ENCODE results near the gene FAM241B. TPM values are rescaled to one million over a fixed set of nuclear protein-coding genes. Genes with fewer than 3 reads are reported as not detected.

The FAM241B gene
- 1.0 TPM for total RNA-seq
- polyA plus RNA-seq = 8.3 TPM
- long read RNA-seq, donor 1 = 0 reads
- long read RNA-seq, donor 2 = 0 reads
- long read RNA-seq, donor 3, partial matches to known transcripts = 0 of 1 reads
- long read RNA-seq, donor 3, other reads (novel, unspliced or antisense) = 0 of 1 reads
- long read RNA-seq, donor 4 = 0 reads
- long read RNA-seq, donor 5, partial matches to known transcripts = 0 of 3 reads
- long read RNA-seq, donor 5, other reads (novel, unspliced or antisense) = 0 of 3 reads
- long read RNA-seq, donor 6 = 0 reads
- long read RNA-seq, donor 7, partial matches to known transcripts = 0 of 1 reads
- long read RNA-seq, donor 7, other reads (novel, unspliced or antisense) = 0 of 1 reads
- long read RNA-seq, donor 8, partial matches to known transcripts = 0 of 1 reads
- long read RNA-seq, donor 8, other reads (novel, unspliced or antisense) = 0 of 1 reads
- long read RNA-seq, donor 9 = 0 reads
- long read RNA-seq, donor 10, partial matches to known transcripts = 0 of 2 reads
- long read RNA-seq, donor 10, other reads (novel, unspliced or antisense) = 0 of 2 reads

- peaks cover 0 to 46% of the 10 kb centered on the region in 2 donors for H3K27me3 ChIP-seq (ENCODE audit: control insufficient read depth in 2 of 2, insufficient read depth in 1 of 2, low read length in 1 of 2)
- H3K4me1 ChIP-seq (ENCODE audit: control insufficient read depth in 2 of 2, insufficient read depth in 2 of 2, low read length in 2 of 2) = peaks cover 2 to 4% of the 10 kb centered on the region in 2 donors
- H3K4me3 ChIP-seq (ENCODE audit: low read length in 2 of 2) = peak within 1 kb of the TSS in 1 of 2 donors; percentile 62
- 5% methylated on average over 72 of the region's 72 CpGs for WGBS
- no peaks in the 10 kb centered on the region for H3K36me3 ChIP-seq (ENCODE audit: control insufficient read depth in 2 of 2, insufficient read depth in 2 of 2, low read length in 1 of 2)
- DNase-seq (ENCODE audit: low read depth in 6 of 9, low spot score in 9 of 9) = peak in 8 of 9 donors; percentile 19 to 72 (median 46)
- peaks cover 0 to 3% of the 10 kb centered on the region in 2 donors for H3K9me3 ChIP-seq (ENCODE audit: control insufficient read depth in 2 of 2, insufficient read depth in 1 of 2, low read length in 1 of 2)
- H3K27ac ChIP-seq (ENCODE audit: low read depth in 1 of 2, low read length in 1 of 2) = peak within 1 kb of the TSS in 1 of 2 donors; percentile 9
Measured at GRCh38 chr10:69629897-69630650, at the start of gene FAM241B. Gene FAM241B (plus strand): TSS chr10:69630247. CDS start chr10:69631744, 1,497 bp downstream.

- no peak overlapping the region for H3K27ac ChIP-seq (ENCODE audit: low read depth in 1 of 2, low read length in 1 of 2)
- 76% methylated on average over 5 of the region's 5 CpGs for WGBS
- H3K36me3 ChIP-seq (ENCODE audit: control insufficient read depth in 2 of 2, insufficient read depth in 2 of 2, low read length in 1 of 2) = no peaks in the 10 kb centered on the region
- H3K4me1 ChIP-seq (ENCODE audit: control insufficient read depth in 2 of 2, insufficient read depth in 2 of 2, low read length in 2 of 2) = no peaks in the 10 kb centered on the region
- peaks cover 49 to 63% of the 10 kb centered on the region in 2 donors for H3K27me3 ChIP-seq (ENCODE audit: control insufficient read depth in 2 of 2, insufficient read depth in 1 of 2, low read length in 1 of 2)
- no peak for DNase-seq (ENCODE audit: low read depth in 6 of 9, low spot score in 9 of 9)
- no peak overlapping the region for H3K4me3 ChIP-seq (ENCODE audit: low read length in 2 of 2)
- no peaks in the 10 kb centered on the region for H3K9me3 ChIP-seq (ENCODE audit: control insufficient read depth in 2 of 2, insufficient read depth in 1 of 2, low read length in 1 of 2)
Measured at GRCh38 chr10:69580435-69580834, 49.6 kb upstream of the FAM241B start.

DNA sequence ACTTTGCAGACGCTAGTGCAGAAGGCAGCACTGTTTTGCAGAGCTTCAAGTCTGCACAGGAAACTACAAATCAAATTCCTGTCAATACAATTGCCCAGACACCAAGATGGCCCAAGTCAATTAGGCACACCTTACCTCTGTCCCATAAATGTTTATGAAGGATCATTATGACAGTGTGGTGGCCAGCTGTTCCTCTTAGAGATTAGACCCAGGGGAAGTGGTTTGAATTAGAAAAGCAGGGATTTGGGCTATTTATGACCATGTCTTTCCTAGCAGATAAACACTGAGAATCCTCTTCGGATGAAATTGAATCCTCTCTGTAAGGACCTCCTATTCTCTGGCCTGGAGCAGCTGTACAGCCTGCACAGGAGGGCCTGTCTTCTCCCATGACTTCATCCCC lies 46.9 kb upstream of the FAM241B start:
- Histone ChIP-seq H3K4me3 (ENCODE audit: low read length in 2 of 2) (no peak overlapping the region), H3K4me1 (ENCODE audit: control insufficient read depth in 2 of 2, insufficient read depth in 2 of 2, low read length in 2 of 2) (no peaks in the 10 kb centered on the region), H3K27ac (ENCODE audit: low read depth in 1 of 2, low read length in 1 of 2) (no peak overlapping the region), H3K36me3 (ENCODE audit: control insufficient read depth in 2 of 2, insufficient read depth in 2 of 2, low read length in 1 of 2) (no peaks in the 10 kb centered on the region), H3K27me3 (ENCODE audit: control insufficient read depth in 2 of 2, insufficient read depth in 1 of 2, low read length in 1 of 2) (peaks cover 22 to 36% of the 10 kb centered on the region in 2 donors), H3K9me3 (ENCODE audit: control insufficient read depth in 2 of 2, insufficient read depth in 1 of 2, low read length in 1 of 2) (no peaks in the 10 kb centered on the region)
- 74% methylated on average over 2 of the region's 2 CpGs for WGBS
- DNase-seq (ENCODE audit: low read depth in 6 of 9, low spot score in 9 of 9) = no peak

GRCh38 chr10:69584624-69585023 lies 45.4 kb upstream of the FAM241B start:
- H3K27me3 ChIP-seq (ENCODE audit: control insufficient read depth in 2 of 2, insufficient read depth in 1 of 2, low read length in 1 of 2) = peaks cover 7 to 21% of the 10 kb centered on the region in 2 donors
- H3K4me1 ChIP-seq (ENCODE audit: control insufficient read depth in 2 of 2, insufficient read depth in 2 of 2, low read length in 2 of 2) = no peaks in the 10 kb centered on the region
- no peak for DNase-seq (ENCODE audit: low read depth in 6 of 9, low spot score in 9 of 9)
- H3K27ac ChIP-seq (ENCODE audit: low read depth in 1 of 2, low read length in 1 of 2) = no peak overlapping the region
- WGBS = 96% methylated on average over 3 of the region's 3 CpGs
- no peaks in the 10 kb centered on the region for H3K9me3 ChIP-seq (ENCODE audit: control insufficient read depth in 2 of 2, insufficient read depth in 1 of 2, low read length in 1 of 2)
- H3K36me3 ChIP-seq (ENCODE audit: control insufficient read depth in 2 of 2, insufficient read depth in 2 of 2, low read length in 1 of 2) = no peaks in the 10 kb centered on the region
- no peak overlapping the region for H3K4me3 ChIP-seq (ENCODE audit: low read length in 2 of 2)

DNA sequence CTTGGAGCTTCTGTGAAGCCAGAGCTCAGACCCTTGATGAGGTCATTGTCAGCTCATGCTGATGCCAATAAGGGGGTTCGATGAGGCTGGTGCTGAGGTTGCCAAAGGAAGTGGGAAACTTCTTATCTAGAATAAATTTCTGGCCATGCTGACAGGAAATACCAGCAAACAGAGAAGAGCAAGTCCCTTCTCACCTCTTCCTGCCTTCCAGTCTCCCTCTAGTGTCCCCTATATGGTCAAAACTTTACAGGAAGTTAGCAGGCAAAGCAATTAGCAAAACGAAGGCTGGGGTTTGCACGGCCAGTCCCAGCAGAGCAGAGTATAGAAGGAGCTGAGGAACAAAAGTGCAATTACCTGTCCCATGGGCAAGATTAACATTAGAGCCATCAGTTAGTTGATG lies 41.7 kb upstream of the FAM241B start:
- 12% methylated on average over 3 of the region's 3 CpGs for WGBS
- no peak overlapping the region for H3K4me3 ChIP-seq (ENCODE audit: low read length in 2 of 2)
- H3K4me1 ChIP-seq (ENCODE audit: control insufficient read depth in 2 of 2, insufficient read depth in 2 of 2, low read length in 2 of 2) = no peaks in the 10 kb centered on the region
- H3K9me3 ChIP-seq (ENCODE audit: control insufficient read depth in 2 of 2, insufficient read depth in 1 of 2, low read length in 1 of 2) = no peaks in the 10 kb centered on the region
- H3K27me3 ChIP-seq (ENCODE audit: control insufficient read depth in 2 of 2, insufficient read depth in 1 of 2, low read length in 1 of 2) = peaks cover 0 to 2% of the 10 kb centered on the region in 2 donors
- H3K27ac ChIP-seq (ENCODE audit: low read depth in 1 of 2, low read length in 1 of 2) = no peak overlapping the region
- no peak for DNase-seq (ENCODE audit: low read depth in 6 of 9, low spot score in 9 of 9)
- no peaks in the 10 kb centered on the region for H3K36me3 ChIP-seq (ENCODE audit: control insufficient read depth in 2 of 2, insufficient read depth in 2 of 2, low read length in 1 of 2)

- 87% methylated on average over 5 of the region's 5 CpGs for WGBS
- no peaks in the 10 kb centered on the region for H3K9me3 ChIP-seq (ENCODE audit: control insufficient read depth in 2 of 2, insufficient read depth in 1 of 2, low read length in 1 of 2)
- H3K4me1 ChIP-seq (ENCODE audit: control insufficient read depth in 2 of 2, insufficient read depth in 2 of 2, low read length in 2 of 2) = no peaks in the 10 kb centered on the region
- no peak for DNase-seq (ENCODE audit: low read depth in 6 of 9, low spot score in 9 of 9)
- H3K27me3 ChIP-seq (ENCODE audit: control insufficient read depth in 2 of 2, insufficient read depth in 1 of 2, low read length in 1 of 2) = peaks cover 0 to 7% of the 10 kb centered on the region in 2 donors
- H3K27ac ChIP-seq (ENCODE audit: low read depth in 1 of 2, low read length in 1 of 2) = no peak overlapping the region
- H3K36me3 ChIP-seq (ENCODE audit: control insufficient read depth in 2 of 2, insufficient read depth in 2 of 2, low read length in 1 of 2) = no peaks in the 10 kb centered on the region
- no peak overlapping the region for H3K4me3 ChIP-seq (ENCODE audit: low read length in 2 of 2)
Measured at GRCh38 chr10:69600761-69601330, 29.2 kb upstream of the FAM241B start.

DNA sequence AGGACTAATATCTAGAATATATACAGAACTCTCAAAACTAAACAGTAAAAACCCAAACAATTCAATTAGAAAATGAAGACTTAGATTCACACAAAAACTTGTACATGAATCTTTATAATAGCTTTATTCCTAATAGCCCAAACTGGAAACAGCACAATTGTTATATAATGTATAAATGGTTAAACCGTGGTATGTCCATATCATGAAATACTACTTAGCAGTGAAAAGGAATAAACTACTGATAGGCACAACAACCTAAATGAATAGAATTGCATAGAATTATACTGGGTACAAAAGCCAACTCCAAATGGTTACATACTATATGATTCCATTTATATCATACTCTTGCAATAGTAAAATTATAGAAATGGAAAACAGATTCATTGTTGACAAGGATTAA lies 21.0 kb upstream of the FAM241B start:
- WGBS = 42% methylated on average over 1 of the region's 1 CpG
- DNase-seq (ENCODE audit: low read depth in 6 of 9, low spot score in 9 of 9) = no peak
- Histone ChIP-seq H3K4me1 (ENCODE audit: control insufficient read depth in 2 of 2, insufficient read depth in 2 of 2, low read length in 2 of 2) (no peaks in the 10 kb centered on the region), H3K27me3 (ENCODE audit: control insufficient read depth in 2 of 2, insufficient read depth in 1 of 2, low read length in 1 of 2) (no peaks in the 10 kb centered on the region), H3K36me3 (ENCODE audit: control insufficient read depth in 2 of 2, insufficient read depth in 2 of 2, low read length in 1 of 2) (no peaks in the 10 kb centered on the region), H3K27ac (ENCODE audit: low read depth in 1 of 2, low read length in 1 of 2) (no peak overlapping the region), H3K9me3 (ENCODE audit: control insufficient read depth in 2 of 2, insufficient read depth in 1 of 2, low read length in 1 of 2) (no peaks in the 10 kb centered on the region), H3K4me3 (ENCODE audit: low read length in 2 of 2) (no peak overlapping the region)

DNA sequence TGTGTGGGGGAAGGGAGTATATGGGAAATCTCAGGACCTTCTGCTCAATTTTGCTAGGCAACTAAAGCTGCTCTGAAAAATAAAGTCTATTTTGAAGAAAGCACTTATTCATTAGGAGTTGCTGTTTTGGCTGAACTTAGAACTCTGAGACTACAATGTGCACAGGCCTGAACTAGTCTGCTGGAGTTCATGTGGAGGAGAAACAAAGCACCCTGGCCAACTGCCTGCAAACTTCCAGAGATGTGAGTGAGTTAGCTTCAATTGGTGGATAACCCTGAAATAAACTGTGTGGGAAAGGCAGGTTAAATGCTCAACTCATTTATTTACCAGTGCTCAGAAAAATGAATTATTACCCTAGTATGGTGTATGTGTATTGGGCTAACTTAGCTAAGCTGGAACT lies 17.3 kb upstream of the FAM241B start:
- Histone ChIP-seq H3K27me3 (ENCODE audit: control insufficient read depth in 2 of 2, insufficient read depth in 1 of 2, low read length in 1 of 2) (peaks cover 0 to 2% of the 10 kb centered on the region in 2 donors), H3K36me3 (ENCODE audit: control insufficient read depth in 2 of 2, insufficient read depth in 2 of 2, low read length in 1 of 2) (no peaks in the 10 kb centered on the region), H3K9me3 (ENCODE audit: control insufficient read depth in 2 of 2, insufficient read depth in 1 of 2, low read length in 1 of 2) (no peaks in the 10 kb centered on the region), H3K4me1 (ENCODE audit: control insufficient read depth in 2 of 2, insufficient read depth in 2 of 2, low read length in 2 of 2) (no peaks in the 10 kb centered on the region), H3K27ac (ENCODE audit: low read depth in 1 of 2, low read length in 1 of 2) (no peak overlapping the region), H3K4me3 (ENCODE audit: low read length in 2 of 2) (no peak overlapping the region)
- no peak for DNase-seq (ENCODE audit: low read depth in 6 of 9, low spot score in 9 of 9)

DNA sequence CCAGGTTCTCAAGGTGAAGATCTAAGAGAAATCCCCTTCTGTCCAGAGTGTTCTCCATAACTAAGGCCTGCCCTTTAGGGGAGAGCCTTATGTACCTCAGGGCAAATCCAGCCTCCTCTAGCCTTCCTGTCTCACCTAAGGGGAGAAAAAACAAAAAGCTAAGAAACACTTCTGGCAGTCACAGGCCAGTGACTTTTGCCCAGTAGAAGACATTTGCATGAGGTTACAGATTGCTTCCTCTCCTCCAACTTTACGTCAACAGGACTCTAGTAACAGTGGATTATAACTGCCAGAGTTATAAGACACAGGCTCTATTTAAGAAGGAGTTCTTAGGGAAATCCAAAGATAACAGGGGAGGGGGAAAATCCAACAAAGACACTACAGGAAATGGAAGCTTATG lies 15.9 kb upstream of the FAM241B start:
- peaks cover 0 to 2% of the 10 kb centered on the region in 2 donors for H3K27me3 ChIP-seq (ENCODE audit: control insufficient read depth in 2 of 2, insufficient read depth in 1 of 2, low read length in 1 of 2)
- H3K4me1 ChIP-seq (ENCODE audit: control insufficient read depth in 2 of 2, insufficient read depth in 2 of 2, low read length in 2 of 2) = no peaks in the 10 kb centered on the region
- no peak for DNase-seq (ENCODE audit: low read depth in 6 of 9, low spot score in 9 of 9)
- 95% methylated on average over 1 of the region's 1 CpG for WGBS
- no peak overlapping the region for H3K4me3 ChIP-seq (ENCODE audit: low read length in 2 of 2)
- no peaks in the 10 kb centered on the region for H3K9me3 ChIP-seq (ENCODE audit: control insufficient read depth in 2 of 2, insufficient read depth in 1 of 2, low read length in 1 of 2)
- H3K36me3 ChIP-seq (ENCODE audit: control insufficient read depth in 2 of 2, insufficient read depth in 2 of 2, low read length in 1 of 2) = no peaks in the 10 kb centered on the region
- H3K27ac ChIP-seq (ENCODE audit: low read depth in 1 of 2, low read length in 1 of 2) = no peak overlapping the region

Measured in thymus (tissue), 14 donors.